IMR-90 (cell line): ENCODE results near the gene IFNGR1. TPM values are rescaled to one million over a fixed set of nuclear protein-coding genes. Genes with fewer than 3 reads are reported as not detected.

Experiments
- ATAC-seq: fragments of 200-7000 bp; cut with Tn5 transposase; 2 replicates; pipeline ENCODE4 v1.9.1; 2020; ENCODE audit warnings: low read depth, mild to moderate bottlenecking, moderate library complexity
- BruUV-seq: library from RNA; stranded (reverse); fragments of 400-500 nt; replicated peaks from 2 replicates; lab custom pipeline; 2021; lab: Mats Ljungman, UMichigan
- CTCF ChIA-PET: fragments of 300-600 bp; formaldehyde crosslinking; extraction: SDS; loops from one replicate; lab custom pipeline; 2021; ENCODE audit warnings: antibody characterized with exemption; lab: Yijun Ruan, JAX
- POLR2A ChIA-PET: fragments of 300-600 bp; sonication (Branson Sonifier 250); formaldehyde crosslinking; loops from one replicate; lab custom pipeline; 2022; ENCODE audit warnings: antibody characterized with exemption; ENCODE audit not compliant: unreplicated experiment; lab: Charles Lee
- DNase-seq: peaks from one replicate; pipeline ENCODE4 v3.0.0; 2013
- H2AFZ ChIP-seq: replicated peaks from 2 replicates; pipeline ENCODE3; 2013; ENCODE audit warnings: low read length, mild to moderate bottlenecking; ENCODE audit not compliant: poor library complexity
- H2AK5ac ChIP-seq: 2 replicates; pipeline ENCODE4 v1.6.1; 2013; ENCODE audit warnings: low read depth, low read length, inconsistent platforms
- H2AK9ac ChIP-seq: replicated peaks from 2 replicates; pipeline ENCODE3; 2013; ENCODE audit warnings: mild to moderate bottlenecking, low read depth, low read length, moderate library complexity; ENCODE audit not compliant: poor library complexity
- H2BK120ac ChIP-seq: 2 replicates; pipeline ENCODE4 v1.6.1; 2013; ENCODE audit warnings: low read depth, low read length, inconsistent platforms
- H2BK15ac ChIP-seq: 3 replicates; pipeline ENCODE4 v1.6.1; 2013; ENCODE audit warnings: low read depth, low read length, inconsistent platforms
- H2BK20ac ChIP-seq: 2 replicates; pipeline ENCODE4 v1.6.1; 2013; ENCODE audit warnings: low read depth, mild to moderate bottlenecking, inconsistent platforms, low read length, moderate library complexity
- H2BK5ac ChIP-seq: 2 replicates; pipeline ENCODE4 v1.6.1; 2013; ENCODE audit warnings: mild to moderate bottlenecking, low read depth, low read length, inconsistent platforms; ENCODE audit not compliant: poor library complexity, severe bottlenecking
- H3K14ac ChIP-seq: replicated peaks from 2 replicates; pipeline ENCODE4 v1.6.1; 2013; ENCODE audit warnings: low read depth, low read length, inconsistent platforms
- H3K18ac ChIP-seq: 2 replicates; pipeline ENCODE4 v1.6.1; 2013; ENCODE audit warnings: low read depth, low read length, control low read depth
- H3K23ac ChIP-seq: 2 replicates; pipeline ENCODE4 v1.6.1; 2013; ENCODE audit warnings: low read depth, low read length, inconsistent platforms
- H3K27ac ChIP-seq: 2 replicates; pipeline ENCODE4 v1.5.1; 2013; ENCODE audit warnings: mild to moderate bottlenecking, control low read depth, low read length; ENCODE audit not compliant: insufficient read depth
- H3K27me3 ChIP-seq: 2 replicates; pipeline ENCODE4 v1.6.1; 2013; ENCODE audit warnings: low read length; ENCODE audit not compliant: control insufficient read depth, insufficient read depth
- H3K36me3 ChIP-seq: 2 replicates; pipeline ENCODE4 v1.6.1; 2013; ENCODE audit warnings: low read length, mixed read lengths; ENCODE audit not compliant: control insufficient read depth, insufficient read depth
- H3K4ac ChIP-seq: 2 replicates; pipeline ENCODE4 v1.6.1; 2013; ENCODE audit warnings: low read depth, low read length, inconsistent platforms
- H3K4me1 ChIP-seq: 2 replicates; pipeline ENCODE4 v1.6.1; 2013; ENCODE audit warnings: low read length, mixed read lengths; ENCODE audit not compliant: control insufficient read depth, insufficient read depth
- H3K4me2 ChIP-seq: 2 replicates; pipeline ENCODE4 v1.6.1; 2013; ENCODE audit warnings: low read depth, mild to moderate bottlenecking, control low read depth, low read length, moderate library complexity
- H3K4me3 ChIP-seq: 2 replicates; pipeline ENCODE4 v1.5.1; 2013; ENCODE audit warnings: low read depth, mild to moderate bottlenecking, control low read depth, low read length, moderate library complexity; ENCODE audit not compliant: insufficient read depth
- H3K56ac ChIP-seq: 2 replicates; pipeline ENCODE4 v1.6.1; 2013; ENCODE audit warnings: low read length, inconsistent platforms; ENCODE audit not compliant: insufficient read depth; ENCODE audit errors: extremely low read depth
- H3K79me1 ChIP-seq, 2 experiments: 2 replicates each; pipeline ENCODE4 v1.6.1; 2013; ENCODE audit warnings: low read length in 2 of 2, inconsistent platforms in 1 of 2, low read depth in 1 of 2
- H3K9ac ChIP-seq: 2 replicates; pipeline ENCODE4 v1.6.1; 2013; ENCODE audit warnings: low read depth, low read length, control low read depth
- H3K9me1 ChIP-seq: 2 replicates; pipeline ENCODE4 v1.6.1; 2013; ENCODE audit warnings: low read length, inconsistent platforms; ENCODE audit not compliant: insufficient read depth
- H3K9me3 ChIP-seq: 2 replicates; pipeline ENCODE4 v1.6.1; 2013; ENCODE audit warnings: low read length; ENCODE audit not compliant: control insufficient read depth, insufficient read depth
- H4K20me1 ChIP-seq: 2 replicates; pipeline ENCODE4 v1.6.1; 2013; ENCODE audit warnings: low read length, inconsistent platforms; ENCODE audit not compliant: insufficient read depth
- H4K5ac ChIP-seq: 2 replicates; pipeline ENCODE4 v1.6.1; 2013; ENCODE audit warnings: mild to moderate bottlenecking, low read depth, low read length, control low read depth
- H4K8ac ChIP-seq, 2 experiments: 2 replicates each; pipeline ENCODE4 v1.6.1; 2013; ENCODE audit warnings: low read depth in 2 of 2, low read length in 2 of 2, control low read depth in 1 of 2, inconsistent platforms in 1 of 2
- H4K91ac ChIP-seq: 2 replicates; pipeline ENCODE4 v1.6.1; 2013; ENCODE audit warnings: low read depth, low read length, inconsistent platforms; ENCODE audit not compliant: insufficient read depth
- CEBPB ChIP-seq: IDR thresholded peaks from 2 replicates; pipeline ENCODE4 v1.6.1; 2012; ENCODE audit warnings: low read depth, low read length, improper control_type of control experiment
- POLR2A ChIP-seq: IDR thresholded peaks from 2 replicates; pipeline ENCODE4 v1.6.1; 2012; ENCODE audit warnings: mild to moderate bottlenecking, low read depth, low read length
- dilution Hi-C: fragments of 300-500 bp; cut with HindIII; formaldehyde crosslinking; loops from one replicate; pipeline ENCODE4 v1.14.3; 2018; ENCODE audit warnings: low sequenced_read_pairs; ENCODE audit not compliant: unreplicated experiment
- in situ Hi-C: fragments of 300-500 bp; cut with MboI; formaldehyde crosslinking; loops from 3 replicates; pipeline ENCODE4 v1.14.3; 2019; ENCODE audit warnings: low sequenced_read_pairs, inconsistent platforms, mixed read lengths
- intact Hi-C: fragments of 100-400 bp; cut with micrococcal nuclease; formaldehyde crosslinking; loops from 2 replicates; pipeline ENCODE4 v1.10.0; 2022
- polyA plus RNA-seq, 3 experiments: library from polyadenylated mRNA; depleted of rRNA; stranded (reverse); fragments of >200 nt; gene quantifications; 2 replicates each; pipeline ENCODE4 v1.2.3, GENCODE V29; 2012; ENCODE audit warnings: low replicate concordance in 1 of 3
- total RNA-seq: library from RNA; depleted of rRNA; stranded (reverse); fragments of >200 nt; gene quantifications from 2 replicates; pipeline ENCODE4 v1.2.3, GENCODE V29; 2012

The IFNGR1 gene
- total and polyA plus RNA-seq, 2 of the 4 experiments (the other 2 are of a cell fraction), result 19.1 to 25.6 TPM

DNA sequence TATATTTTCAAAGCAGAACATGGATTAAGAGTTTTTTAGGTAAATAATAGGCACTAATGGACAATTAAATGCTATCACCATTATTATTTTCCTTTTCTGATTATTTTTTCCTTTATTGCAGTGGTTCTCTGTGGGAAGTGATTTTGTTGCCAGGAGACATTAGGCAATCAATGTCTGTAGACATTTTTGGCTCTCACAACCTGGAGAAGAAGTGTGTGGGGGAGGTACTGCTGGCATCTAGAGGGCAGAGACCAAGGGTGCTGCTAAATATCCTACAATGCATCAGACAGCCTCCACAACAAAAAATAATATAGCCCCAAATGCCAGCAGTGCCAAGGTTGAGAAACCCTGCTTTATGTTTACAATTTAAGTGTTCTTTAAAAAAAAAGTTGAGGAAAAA is 8.3 kb downstream of the IFNGR1 start:
- H3K9me3 ChIP-seq, result no peaks in the 10 kb centered on the region; the same call in 1 of the 2 replicates
- dilution Hi-C loops, result no loop called here
- H3K4ac ChIP-seq, result no peak overlapping the region
- ATAC-seq, result no peak
- H2AK5ac ChIP-seq, result no peak overlapping the region
- H4K20me1 ChIP-seq, result peaks cover 23% of the 10 kb centered on the region; the same call in 1 of the 2 replicates
- H2BK15ac ChIP-seq, result no peak overlapping the region
- DNase-seq, result peak; percentile 14
- no peak overlapping the region for H3K23ac ChIP-seq
- no peak overlapping the region for H2BK120ac ChIP-seq
- no peak overlapping the region for H4K8ac ChIP-seq
- H3K9ac ChIP-seq, result no peak overlapping the region
- H3K4me3 ChIP-seq, result no peak overlapping the region
- TF ChIP-seq POLR2A, result no peak
- peak; percentile 57; the same call in 1 of the 2 replicates for TF ChIP-seq CEBPB
- H3K56ac ChIP-seq, result no peak overlapping the region
- intact Hi-C loops, result no loop called here
- peaks cover 3% of the 10 kb centered on the region; the same call in 1 of the 2 replicates for H3K36me3 ChIP-seq
- no peaks in the 10 kb centered on the region for H3K27me3 ChIP-seq
- H2BK5ac ChIP-seq, result no peak overlapping the region
- no peak overlapping the region for H3K14ac ChIP-seq
- H2AK9ac ChIP-seq, result no peak overlapping the region
- ChIA-PET CTCF (no interaction called here), POLR2A (no interaction called here)
- no TSS peak for BruUV-seq
- peaks cover 3% of the 10 kb centered on the region; the same call in 1 of the 2 replicates for H3K4me1 ChIP-seq
- in situ Hi-C loops, result no loop called here
- H3K79me1 ChIP-seq, result peaks cover 22 to 46% of the 10 kb centered on the region in 2 experiments
- no peak overlapping the region for H2AFZ ChIP-seq
- no peak overlapping the region for H3K18ac ChIP-seq
- no peak overlapping the region for H2BK20ac ChIP-seq
- no peak overlapping the region for H3K4me2 ChIP-seq
- no peak overlapping the region for H3K27ac ChIP-seq
- H4K5ac ChIP-seq, result no peak overlapping the region
- H4K91ac ChIP-seq, result no peak overlapping the region
- no peaks in the 10 kb centered on the region for H3K9me1 ChIP-seq
